ENCODE results near the gene WDR88. TPM values are rescaled to one million over a fixed set of nuclear protein-coding genes. Genes with fewer than 3 reads are reported as not detected.

Gene WDR88
- total and polyA plus RNA-seq, 2 of the 4 experiments (the other 2 are of a cell fraction): not detected

- H2BK15ac ChIP-seq (ENCODE audit: low read depth, low read length): no peak overlapping the region
- no peak overlapping the region for H2AK9ac ChIP-seq (replicated peaks; ENCODE audit: low read depth, low read length, poor library complexity)
- no peak overlapping the region for H3K4ac ChIP-seq (ENCODE audit: low read depth, low read length)
- no peak overlapping the region for H2BK5ac ChIP-seq (ENCODE audit: low read depth, low read length, poor library complexity, severe bottlenecking)
- H3K56ac ChIP-seq (ENCODE audit: extremely low read depth, insufficient read depth, low read length): no peak overlapping the region
- no peak overlapping the region for H2BK120ac ChIP-seq (ENCODE audit: low read depth, low read length)
- intact Hi-C loops (cut with micrococcal nuclease) (no loop called here), in situ Hi-C loops (cut with MboI; ENCODE audit: low sequenced_read_pairs) (no loop called here), dilution Hi-C loops (cut with HindIII; ENCODE audit: low sequenced_read_pairs, unreplicated experiment) (no loop called here)
- H3K79me1 ChIP-seq (ENCODE audit: low read depth in 1 of 2, low read length in 2 of 2): no peaks in the 10 kb centered on the region
- H4K5ac ChIP-seq (ENCODE audit: low read depth, low read length): no peak overlapping the region
- no peak overlapping the region for H3K27ac ChIP-seq (ENCODE audit: insufficient read depth, low read length)
- H4K91ac ChIP-seq (ENCODE audit: insufficient read depth, low read depth, low read length): no peak overlapping the region
- no peaks in the 10 kb centered on the region for H4K20me1 ChIP-seq (ENCODE audit: insufficient read depth, low read length)
- ChIA-PET CTCF (interaction anchor here (1.2 kb wide), 1 partner anchor 14 kb away, joined by 4 read pairs; no protein-coding TSS in a partner anchor), POLR2A (ENCODE audit: unreplicated experiment) (no interaction called here)
- no peak overlapping the region for H4K8ac ChIP-seq (ENCODE audit: low read depth in 2 of 2, low read length in 2 of 2)
- no peak overlapping the region for H3K18ac ChIP-seq (ENCODE audit: low read depth, low read length)
- H3K23ac ChIP-seq (ENCODE audit: low read depth, low read length): no peak overlapping the region
- no peak overlapping the region for H3K4me2 ChIP-seq (ENCODE audit: low read depth, low read length)
- no peaks in the 10 kb centered on the region for H3K36me3 ChIP-seq (ENCODE audit: control insufficient read depth, insufficient read depth, low read length)
- no peak overlapping the region for H3K14ac ChIP-seq (replicated peaks; ENCODE audit: low read depth, low read length)
- H2AK5ac ChIP-seq (ENCODE audit: low read depth, low read length): no peak overlapping the region
- TF ChIP-seq RAD21 (IDR thresholded peaks at IDR 0.05; ENCODE audit: low read length): no peak
- TF ChIP-seq CEBPB (IDR thresholded peaks at IDR 0.05; ENCODE audit: low read depth, low read length): no peak
- H3K9me1 ChIP-seq (ENCODE audit: insufficient read depth, low read length): no peaks in the 10 kb centered on the region
- H3K9me3 ChIP-seq (ENCODE audit: control insufficient read depth, insufficient read depth, low read length): no peaks in the 10 kb centered on the region
- H3K4me1 ChIP-seq (ENCODE audit: control insufficient read depth, insufficient read depth, low read length): peaks cover 3% of the 10 kb centered on the region
- no peak overlapping the region for H2BK20ac ChIP-seq (ENCODE audit: low read depth, low read length)
- no CpG with 5 or more reads among the region's 3 CpGs for WGBS, 2 experiments (ENCODE audit: extremely low coverage in 2 of 2, insufficient read length in 1 of 2)
- H2AFZ ChIP-seq (replicated peaks; ENCODE audit: low read length, poor library complexity): no peak overlapping the region
- no peak for ATAC-seq (ENCODE audit: low read depth)
- BruUV-seq (replicated peaks): no TSS peak
- H3K27me3 ChIP-seq (ENCODE audit: control insufficient read depth, insufficient read depth, low read length): no peaks in the 10 kb centered on the region
- no peak for DNase-seq
- no peak overlapping the region for H3K9ac ChIP-seq (ENCODE audit: low read depth, low read length)
- H3K4me3 ChIP-seq (ENCODE audit: insufficient read depth, low read depth, low read length): no peak overlapping the region
Measured at GRCh38 chr19:33157906-33158305, 26.0 kb downstream of the WDR88 start.

Data from IMR-90 (cell line).